ENCODE measurements around the gene TIMM44. TPM values are rescaled to one million over a fixed set of nuclear protein-coding genes. Genes with fewer than 3 reads are reported as not detected.

TIMM44 gene
- total RNA-seq, 1 donor from 2014 or later, result 80.7 TPM

- DNase-seq (ENCODE audit: low spot score in 2 of 2, unreplicated experiment in 2 of 2), result no peak
- H3K9me3 Mint-ChIP-seq, result no peaks in the 10 kb centered on the region
- no peaks in the 10 kb centered on the region for H3K27me3 Mint-ChIP-seq (ENCODE audit: low read depth)
- H3K4me3 Mint-ChIP-seq, result no peak overlapping the region
- no peak overlapping the region for H3K27ac Mint-ChIP-seq
- peaks cover 21% of the 10 kb centered on the region for H3K4me1 Mint-ChIP-seq
- H3K36me3 Mint-ChIP-seq, result peaks cover 43% of the 10 kb centered on the region
- TF ChIP-seq CTCF (IDR thresholded peaks at IDR 0.05; ENCODE audit: unreplicated experiment), result no peak
Observed at GRCh38 chr19:7986321-7987113, 43.1 kb upstream of the TIMM44 start.

GRCh38 chr19:7985481-7985911, 42.0 kb upstream of the TIMM44 start:
- peaks cover 41% of the 10 kb centered on the region for H3K36me3 Mint-ChIP-seq
- no peaks in the 10 kb centered on the region for H3K27me3 Mint-ChIP-seq (ENCODE audit: low read depth)
- TF ChIP-seq CTCF (IDR thresholded peaks at IDR 0.05; ENCODE audit: unreplicated experiment), result no peak
- H3K9me3 Mint-ChIP-seq, result no peaks in the 10 kb centered on the region
- peaks cover 21% of the 10 kb centered on the region for H3K4me1 Mint-ChIP-seq
- no peak overlapping the region for H3K4me3 Mint-ChIP-seq
- no peak for DNase-seq (ENCODE audit: low spot score in 2 of 2, unreplicated experiment in 2 of 2)
- no peak overlapping the region for H3K27ac Mint-ChIP-seq

- peaks cover 15% of the 10 kb centered on the region for H3K4me1 Mint-ChIP-seq
- DNase-seq (ENCODE audit: low spot score in 2 of 2, unreplicated experiment in 2 of 2), result no peak
- H3K27me3 Mint-ChIP-seq (ENCODE audit: low read depth), result no peaks in the 10 kb centered on the region
- no peak for TF ChIP-seq CTCF (IDR thresholded peaks at IDR 0.05; ENCODE audit: unreplicated experiment)
- no peaks in the 10 kb centered on the region for H3K9me3 Mint-ChIP-seq
- H3K27ac Mint-ChIP-seq, result no peak overlapping the region
- peaks cover 38% of the 10 kb centered on the region for H3K36me3 Mint-ChIP-seq
- no peak overlapping the region for H3K4me3 Mint-ChIP-seq
Observed at GRCh38 chr19:7983995-7984837, 40.8 kb upstream of the TIMM44 start.

DNA sequence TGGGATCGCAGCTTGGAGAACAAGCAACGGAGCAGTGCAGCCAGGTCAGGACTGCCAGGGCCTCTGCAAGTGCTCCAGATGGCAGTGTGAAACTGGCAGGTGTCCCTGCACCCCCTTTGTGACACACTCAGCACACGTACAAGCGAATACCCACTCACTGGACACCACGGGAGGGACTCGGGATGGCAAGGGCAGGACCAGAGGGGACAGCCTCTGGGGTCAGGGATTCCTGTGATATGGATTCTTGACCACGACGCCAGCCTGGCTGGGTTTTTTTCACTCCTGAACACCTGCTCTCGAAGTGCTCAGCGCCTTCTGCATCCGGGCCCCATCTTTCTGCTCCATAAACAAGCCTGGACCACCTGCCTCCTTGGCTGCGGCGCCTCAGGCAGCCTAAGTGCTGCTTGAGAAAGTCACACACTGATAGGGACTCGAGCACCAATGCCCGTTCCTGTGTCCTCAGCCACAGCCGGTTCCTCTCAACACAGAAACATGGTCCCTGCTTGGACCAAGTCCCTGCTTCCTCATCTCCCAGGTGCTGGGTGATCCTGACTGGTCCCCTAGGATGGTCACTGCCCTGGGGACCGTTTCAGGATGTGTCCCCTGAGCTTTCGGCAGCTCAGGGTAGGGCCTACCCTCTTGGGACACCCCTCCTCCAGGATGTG, 40.0 kb upstream of the TIMM44 start:
- Mint-ChIP-seq H3K4me3 (no peak overlapping the region), H3K4me1 (peaks cover 7% of the 10 kb centered on the region), H3K36me3 (peaks cover 36% of the 10 kb centered on the region), H3K9me3 (no peaks in the 10 kb centered on the region), H3K27me3 (ENCODE audit: low read depth) (no peaks in the 10 kb centered on the region), H3K27ac (no peak overlapping the region)
- no peak for TF ChIP-seq CTCF (IDR thresholded peaks at IDR 0.05; ENCODE audit: unreplicated experiment)
- DNase-seq (ENCODE audit: low spot score in 2 of 2, unreplicated experiment in 2 of 2), result no peak

DNA sequence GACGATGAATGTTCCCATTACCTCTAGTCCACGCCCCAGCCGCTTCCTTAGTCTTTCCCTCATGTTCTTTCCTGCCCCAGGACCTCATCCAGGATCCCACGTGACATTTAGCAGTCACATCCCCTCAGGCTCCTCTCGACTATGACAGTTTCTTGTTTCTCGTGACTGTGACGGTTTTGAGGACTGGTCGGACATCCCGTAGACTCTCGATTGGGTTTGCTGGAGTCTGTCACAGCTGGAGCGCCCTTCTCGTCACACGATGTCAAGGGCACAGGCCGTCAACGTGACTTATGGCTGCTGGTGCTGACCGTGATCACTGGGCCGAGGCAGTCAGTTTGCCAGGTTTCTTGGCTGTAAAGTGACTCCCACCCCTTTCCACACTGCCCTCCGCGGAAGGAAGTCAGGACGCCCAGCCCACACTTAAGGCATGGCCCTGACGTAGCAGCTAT, 39.2 kb upstream of the TIMM44 start:
- H3K4me1 Mint-ChIP-seq, result no peaks in the 10 kb centered on the region
- no peak overlapping the region for H3K4me3 Mint-ChIP-seq
- no peak overlapping the region for H3K27ac Mint-ChIP-seq
- no peak for TF ChIP-seq CTCF (IDR thresholded peaks at IDR 0.05; ENCODE audit: unreplicated experiment)
- no peaks in the 10 kb centered on the region for H3K9me3 Mint-ChIP-seq
- no peaks in the 10 kb centered on the region for H3K27me3 Mint-ChIP-seq (ENCODE audit: low read depth)
- no peak for DNase-seq (ENCODE audit: low spot score in 2 of 2, unreplicated experiment in 2 of 2)
- peaks cover 29% of the 10 kb centered on the region for H3K36me3 Mint-ChIP-seq

Measured in mesothelial cell of epicardium (in vitro differentiated cells).